ENCODE data around the gene CYP46A1. TPM values are rescaled to one million over a fixed set of nuclear protein-coding genes. Genes with fewer than 3 reads are reported as not detected.
"Not testable (repeated sequence)": the region's sequence is repeated elsewhere in the genome, so short reads cannot be mapped to it uniquely, and the experiment has no call there.

CYP46A1 gene
- total RNA-seq, 1 experiment from 2014 or later, result 0.59 TPM

GRCh38 chr14:99637624-99638023 lies 46.5 kb upstream of the CYP46A1 start:
- no peak for DNase-seq
- no peak overlapping the region for H4K8ac ChIP-seq (replicated peaks; ENCODE audit: insufficient read length, low read depth, low read length)
- Mint-ChIP-seq H3K4me1 (peaks cover 1 to 7% of the 10 kb centered on the region in 2 experiments; a peak in 2 of 4 replicates), H3K9me3 (no peaks in the 10 kb centered on the region), H3K27me3 (ENCODE audit: low read depth) (peaks cover 8% of the 10 kb centered on the region), H3K27ac (no peak overlapping the region), H3K4me3 (no peak overlapping the region), H3K36me3 (ENCODE audit: insufficient read depth in 1 of 3, low read depth in 3 of 3) (no peaks in the 10 kb centered on the region)
- no peaks in the 10 kb centered on the region for H4K20me1 ChIP-seq (ENCODE audit: control insufficient read depth, insufficient read depth, insufficient read length)
- no peak overlapping the region for H3K27ac ChIP-seq (ENCODE audit: insufficient read length, low read depth, low read length)
- no peaks in the 10 kb centered on the region for H3K79me1 ChIP-seq (ENCODE audit: insufficient read depth, low read depth, low read length, poor library complexity, severe bottlenecking)
- no peaks in the 10 kb centered on the region for H3K23me2 ChIP-seq (ENCODE audit: insufficient read length, low read depth, low read length, poor library complexity, severe bottlenecking)
- no peak overlapping the region for H2BK20ac ChIP-seq (ENCODE audit: low read depth, low read length, poor library complexity, severe bottlenecking)
- H3K23ac ChIP-seq (ENCODE audit: insufficient read length, low read depth, low read length), result no peak overlapping the region
- no peak overlapping the region for H2AFZ ChIP-seq (ENCODE audit: low read length)
- WGBS (ENCODE audit: extremely low coverage, insufficient read length, low lambda C conversion rate), result no CpG with 5 or more reads among the region's 7 CpGs
- no peak overlapping the region for H3K56ac ChIP-seq (ENCODE audit: insufficient read length, low read depth, low read length)
- no peak for TF ChIP-seq CTCF (conservative IDR thresholded peaks at IDR 0.05)
- no peaks in the 10 kb centered on the region for H3K9me3 ChIP-seq (ENCODE audit: control insufficient read depth, low read depth, low read length)
- no peak overlapping the region for H2BK12ac ChIP-seq (ENCODE audit: insufficient read length, low read depth, low read length)
- H3T11ph ChIP-seq (ENCODE audit: low read length), result no peak overlapping the region
- no peak overlapping the region for H4K91ac ChIP-seq (ENCODE audit: insufficient read length, low read depth, low read length)
- H3K4me1 ChIP-seq (ENCODE audit: insufficient read depth, low read length), result no peaks in the 10 kb centered on the region
- H2BK120ac ChIP-seq (ENCODE audit: low read depth, low read length, poor library complexity, severe bottlenecking), result no peak overlapping the region
- H3K27me3 ChIP-seq (ENCODE audit: insufficient read depth, low read length), result no peaks in the 10 kb centered on the region
- H3K4ac ChIP-seq (ENCODE audit: low read depth, low read length), result no peak overlapping the region
- H2BK5ac ChIP-seq (ENCODE audit: insufficient read length, low read length), result no peak overlapping the region
- no peak overlapping the region for H4K5ac ChIP-seq (ENCODE audit: insufficient read length, low read depth, low read length)
- H2AK5ac ChIP-seq (ENCODE audit: insufficient read length, low read length), result no peak overlapping the region
- H3K4me2 ChIP-seq (ENCODE audit: insufficient read depth, insufficient read length, low read length), result no peak overlapping the region
- no peak overlapping the region for H2BK15ac ChIP-seq (ENCODE audit: low read depth, low read length)
- no peak overlapping the region for H3K9ac ChIP-seq (ENCODE audit: extremely low read depth, insufficient read length, low read length)
- H3K14ac ChIP-seq (ENCODE audit: insufficient read depth, low read length), result no peak overlapping the region
- H3K18ac ChIP-seq (ENCODE audit: insufficient read length, low read depth, low read length), result no peak overlapping the region
- no peaks in the 10 kb centered on the region for H3K79me2 ChIP-seq (ENCODE audit: insufficient read depth, low read length)

DNA sequence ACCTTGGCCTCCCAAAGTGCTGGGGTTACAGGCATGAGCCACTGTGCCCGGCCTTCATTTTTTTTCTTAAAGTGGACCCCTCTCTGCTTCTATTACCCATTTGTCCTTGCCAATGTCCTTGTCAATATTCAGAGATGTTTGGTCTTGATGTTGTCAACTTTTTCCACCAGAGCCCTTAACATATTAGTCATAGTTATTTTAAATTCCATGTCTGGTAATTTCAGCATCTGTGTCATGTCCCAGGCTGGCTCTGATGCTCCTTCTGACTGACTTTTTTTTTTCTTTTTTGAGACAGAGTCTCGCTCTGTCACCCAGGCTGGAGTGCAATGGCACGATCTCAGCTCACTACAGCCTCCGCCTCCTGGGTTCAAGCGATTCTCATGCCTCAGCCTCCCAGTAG lies 41.3 kb upstream of the CYP46A1 start:
- not testable (repeated sequence) for H3K36me3 Mint-ChIP-seq (ENCODE audit: insufficient read depth in 1 of 3, low read depth in 3 of 3); H2AFZ ChIP-seq (ENCODE audit: low read length); H2BK120ac ChIP-seq (ENCODE audit: low read depth, low read length, poor library complexity, severe bottlenecking); H3K9ac ChIP-seq (ENCODE audit: extremely low read depth, insufficient read length, low read length); H3K27me3 ChIP-seq (ENCODE audit: insufficient read depth, low read length); H3K18ac ChIP-seq (ENCODE audit: insufficient read length, low read depth, low read length); H3K9me3 ChIP-seq (ENCODE audit: control insufficient read depth, low read depth, low read length); H3K27ac ChIP-seq (ENCODE audit: insufficient read length, low read depth, low read length); H2BK5ac ChIP-seq (ENCODE audit: insufficient read length, low read length); H3K4me2 ChIP-seq (ENCODE audit: insufficient read depth, insufficient read length, low read length); H3K56ac ChIP-seq (ENCODE audit: insufficient read length, low read depth, low read length); H3T11ph ChIP-seq (ENCODE audit: low read length); H4K91ac ChIP-seq (ENCODE audit: insufficient read length, low read depth, low read length); H3K4me1 ChIP-seq (ENCODE audit: insufficient read depth, low read length); H3K27ac Mint-ChIP-seq; H2BK12ac ChIP-seq (ENCODE audit: insufficient read length, low read depth, low read length); H4K8ac ChIP-seq (replicated peaks; ENCODE audit: insufficient read length, low read depth, low read length); H3K23me2 ChIP-seq (ENCODE audit: insufficient read length, low read depth, low read length, poor library complexity, severe bottlenecking); H2BK20ac ChIP-seq (ENCODE audit: low read depth, low read length, poor library complexity, severe bottlenecking); H4K5ac ChIP-seq (ENCODE audit: insufficient read length, low read depth, low read length); H3K4me3 Mint-ChIP-seq; H4K20me1 ChIP-seq (ENCODE audit: control insufficient read depth, insufficient read depth, insufficient read length); H2AK5ac ChIP-seq (ENCODE audit: insufficient read length, low read length); H2BK15ac ChIP-seq (ENCODE audit: low read depth, low read length); H3K23ac ChIP-seq (ENCODE audit: insufficient read length, low read depth, low read length); H3K4ac ChIP-seq (ENCODE audit: low read depth, low read length); H3K79me1 ChIP-seq (ENCODE audit: insufficient read depth, low read depth, low read length, poor library complexity, severe bottlenecking); H3K14ac ChIP-seq (ENCODE audit: insufficient read depth, low read length); H3K79me2 ChIP-seq (ENCODE audit: insufficient read depth, low read length); DNase-seq; H3K9me3 Mint-ChIP-seq
- peaks cover 32% of the 10 kb centered on the region for H3K27me3 Mint-ChIP-seq (ENCODE audit: low read depth)
- H3K4me1 Mint-ChIP-seq, result peaks cover 6 to 13% of the 10 kb centered on the region in 2 experiments
- WGBS (ENCODE audit: extremely low coverage, insufficient read length, low lambda C conversion rate), result no CpG with 5 or more reads among the region's 5 CpGs

Measured in H9 (cell line).